PFSK-1 (cell line): Measurements from ENCODE around the gene FOXK1.

Experiments used
- FOXP2 ChIP-seq: optimal IDR thresholded peaks from 2 replicates; pipeline ENCODE3; 2011; ENCODE audit warnings: borderline replicate concordance, control low read depth, inconsistent platforms; ENCODE audit not compliant: insufficient read depth; ENCODE audit errors: extremely low read length, extremely low read depth
- POLR2AphosphoS5 ChIP-seq: IDR thresholded peaks from 2 replicates; pipeline ENCODE4 v1.6.1; 2012; ENCODE audit warnings: low read depth, mild to moderate bottlenecking, control low read depth, low read length, moderate library complexity
- REST ChIP-seq, 2 experiments: IDR thresholded peaks; 2 replicates each; pipeline versions ENCODE4 v1.6.1 to v1.8.0; 2011 to 2012; ENCODE audit warnings: low read depth in 2 of 2, low read length in 2 of 2, control low read depth in 1 of 2, inconsistent platforms in 1 of 2, mild to moderate bottlenecking in 1 of 2, moderate library complexity in 1 of 2; ENCODE audit not compliant: insufficient read depth in 1 of 2
- SIN3A ChIP-seq: IDR thresholded peaks from 2 replicates; pipeline ENCODE4 v1.6.1; 2012; ENCODE audit warnings: mild to moderate bottlenecking, low read length, moderate library complexity, borderline replicate concordance; ENCODE audit not compliant: insufficient read depth
- TAF1 ChIP-seq: IDR thresholded peaks from 2 replicates; pipeline ENCODE4 v1.6.1; 2012; ENCODE audit warnings: low read length, control low read depth, borderline replicate concordance; ENCODE audit not compliant: insufficient read depth

Gene FOXK1

GRCh38 chr7:4714161-4714700, 32.1 kb downstream of the FOXK1 start:
- TF ChIP-seq FOXP2 (no peak), REST (IDR thresholded peaks at IDR 0.05; ENCODE audit: insufficient read depth in 1 of 2, low read depth in 2 of 2, low read length in 2 of 2) (no peak), TAF1 (no peak), SIN3A (no peak), POLR2AphosphoS5 (no peak)

GRCh38 chr7:4714767-4715409, 32.8 kb downstream of the FOXK1 start:
- TF ChIP-seq POLR2AphosphoS5 (no peak), REST (IDR thresholded peaks at IDR 0.05; ENCODE audit: insufficient read depth in 1 of 2, low read depth in 2 of 2, low read length in 2 of 2) (no peak), SIN3A (no peak), FOXP2 (no peak), TAF1 (no peak)

DNA sequence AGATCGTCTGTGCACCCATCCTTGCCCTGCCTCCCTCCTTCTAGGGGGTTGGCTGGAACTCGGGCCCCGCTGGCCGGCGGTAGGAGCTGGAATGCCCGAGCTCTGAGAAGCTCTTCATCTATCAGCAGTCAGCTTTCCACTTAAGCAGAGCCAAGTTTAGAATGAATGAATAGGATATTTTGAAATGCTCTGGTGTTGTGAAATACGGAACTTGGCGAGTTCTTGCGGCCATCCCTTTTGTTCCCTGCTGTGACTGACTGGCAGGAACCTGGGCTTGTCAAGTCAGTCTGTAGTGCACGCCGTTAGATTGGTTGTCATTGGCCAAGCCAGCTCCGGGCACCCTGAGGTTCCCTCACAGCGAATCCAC, 33.3 kb downstream of the FOXK1 start:
- TF ChIP-seq SIN3A, result no peak
- TF ChIP-seq REST (IDR thresholded peaks at IDR 0.05; ENCODE audit: insufficient read depth in 1 of 2, low read depth in 2 of 2, low read length in 2 of 2), result no peak
- no peak for TF ChIP-seq POLR2AphosphoS5
- no peak for TF ChIP-seq FOXP2
- TF ChIP-seq TAF1, result no peak

GRCh38 chr7:4716946-4717795, 35.1 kb downstream of the FOXK1 start:
- no peak for TF ChIP-seq SIN3A
- TF ChIP-seq POLR2AphosphoS5, result no peak
- TF ChIP-seq FOXP2, result no peak
- no peak for TF ChIP-seq TAF1
- TF ChIP-seq REST (IDR thresholded peaks at IDR 0.05; ENCODE audit: insufficient read depth in 1 of 2, low read depth in 2 of 2, low read length in 2 of 2), result no peak
